CD8-positive, alpha-beta memory T cell (primary cell): Measurements from ENCODE around the gene PLPP2. TPM values are rescaled to one million over a fixed set of nuclear protein-coding genes. Genes with fewer than 3 reads are reported as not detected.

Experiments
- CTCF ChIA-PET: fragments of 350-600 bp; sonication (Branson Sonifier 250); formaldehyde crosslinking; loops from one replicate; lab custom pipeline; 2021; ENCODE audit warnings: antibody characterized with exemption; lab: Charles Lee
- POLR2A ChIA-PET: fragments of 350-600 bp; sonication (Branson Sonifier 250); formaldehyde crosslinking; loops from one replicate; lab custom pipeline; 2021; ENCODE audit warnings: antibody characterized with exemption; lab: Charles Lee
- DNase-seq, 5 donors: peaks; one replicate each; pipeline versions ENCODE4 v3.0.0 to v3.0.0-alpha.2; 2020 to 2022; ENCODE audit warnings: mixed read lengths in 1 of 5
- H3K27ac ChIP-seq: one replicate; pipeline ENCODE4 v1.7.0; 2013; ENCODE audit warnings: low read depth, mild to moderate bottlenecking, low read length, moderate library complexity
- H3K27me3 ChIP-seq: 2 replicates; pipeline ENCODE4 v1.7.0; 2013; ENCODE audit warnings: low read length, mild to moderate bottlenecking; ENCODE audit not compliant: insufficient read depth, poor library complexity, severe bottlenecking
- H3K36me3 ChIP-seq: 2 replicates; pipeline ENCODE4 v1.7.0; 2013; ENCODE audit warnings: mild to moderate bottlenecking, low read length, moderate library complexity; ENCODE audit not compliant: insufficient read depth
- H3K4me1 ChIP-seq: 2 replicates; pipeline ENCODE4 v1.7.0; 2013; ENCODE audit warnings: mild to moderate bottlenecking, low read length, moderate library complexity; ENCODE audit not compliant: insufficient read depth
- H3K4me3 ChIP-seq: 2 replicates; pipeline ENCODE4 v1.7.0; 2013; ENCODE audit warnings: mild to moderate bottlenecking, low read length
- H3K9me3 ChIP-seq: 2 replicates; pipeline ENCODE4 v1.7.0; 2013; ENCODE audit warnings: mild to moderate bottlenecking, low read length
- H3K27ac Mint-ChIP-seq, 8 donors: one replicate each; pipeline ENCODE4 v1.8.0; 2020 to 2021; ENCODE audit warnings: mixed read lengths in 8 of 8, mild to moderate bottlenecking in 6 of 8, inconsistent platforms in 3 of 8, moderate library complexity in 3 of 8
- H3K27me3 Mint-ChIP-seq, 2 donors: one replicate each; pipeline ENCODE4 v1.8.0; 2020 to 2021; ENCODE audit warnings: mixed read lengths in 2 of 2, mild to moderate bottlenecking in 1 of 2, moderate library complexity in 1 of 2
- H3K36me3 Mint-ChIP-seq, 3 donors: one replicate each; pipeline ENCODE4 v1.8.0; 2020 to 2021; ENCODE audit warnings: mixed read lengths in 3 of 3, inconsistent platforms in 1 of 3, mild to moderate bottlenecking in 1 of 3
- H3K4me1 Mint-ChIP-seq, 3 donors: one replicate each; pipeline ENCODE4 v1.8.0; 2020 to 2021; ENCODE audit warnings: mixed read lengths in 3 of 3, inconsistent platforms in 1 of 3, mild to moderate bottlenecking in 1 of 3
- H3K4me3 Mint-ChIP-seq, 7 donors: one replicate each; pipeline ENCODE4 v1.8.0; 2020 to 2021; ENCODE audit warnings: mixed read lengths in 7 of 7, mild to moderate bottlenecking in 6 of 7, moderate library complexity in 4 of 7, inconsistent platforms in 2 of 7
- H3K9me3 Mint-ChIP-seq, 5 donors: one replicate each; pipeline ENCODE4 v1.8.0; 2020 to 2022; ENCODE audit warnings: mixed read lengths in 5 of 5, mild to moderate bottlenecking in 3 of 5, moderate library complexity in 2 of 5, inconsistent platforms in 1 of 5
- polyA plus RNA-seq: library from polyadenylated mRNA; unstranded; fragments of 300-500 nt; fragmentation: Illumina TruSeq; gene quantifications from one replicate; pipeline ENCODE4 v1.2.3, GENCODE V29; 2021
- total RNA-seq, 2 experiments: library from RNA; stranded (reverse); gene quantifications; one replicate each; pipeline ENCODE4 v1.2.3, GENCODE V29; 2021

The PLPP2 gene
- total RNA-seq (not detected), polyA plus RNA-seq (2.3 TPM)

DNA sequence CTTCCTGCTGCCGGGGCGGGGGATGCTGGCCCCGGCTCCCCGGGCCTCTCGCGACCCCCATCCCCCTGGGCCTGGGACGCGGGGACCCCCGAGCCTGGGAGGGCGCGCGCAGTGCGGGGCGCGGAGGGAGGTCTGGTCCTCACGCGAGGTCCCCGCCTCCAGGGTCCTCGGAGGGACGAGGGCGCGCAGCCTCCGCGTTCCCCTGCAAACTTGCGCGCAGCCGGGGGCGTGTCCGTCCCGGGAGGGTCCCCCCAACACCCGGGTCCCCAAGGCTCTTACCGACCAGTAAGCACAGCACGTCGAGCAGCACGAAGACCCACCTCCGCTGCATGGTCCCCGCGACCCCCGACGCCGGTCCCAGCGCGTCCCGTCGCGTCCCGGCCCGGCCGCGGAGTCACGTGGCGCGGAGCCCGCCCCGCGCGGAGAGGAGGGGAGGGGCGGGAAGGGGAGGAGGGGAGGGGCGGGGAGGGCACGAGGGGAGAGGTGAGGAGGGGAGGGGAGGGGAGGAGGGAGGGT, at the start of gene PLPP2:
TSS of gene PLPP2 (minus strand) at position 398 of the 516 bp plus-strand sequence. CDS start at position 331, 67 bp downstream.
- peak in 1 of 5 donors; percentile 25 for DNase-seq
- peaks cover 13% of the 10 kb centered on the region for H3K27me3 ChIP-seq
- ChIA-PET CTCF (no interaction called here), POLR2A (no interaction called here)
- Mint-ChIP-seq H3K27me3 (peaks cover 38 to 72% of the 10 kb centered on the region in 2 donors), H3K9me3 (no peaks in the 10 kb centered on the region), H3K36me3 (peaks cover 0 to 3% (median 0%) of the 10 kb centered on the region in 3 donors), H3K4me3 (peak within 1 kb of the TSS; percentile 41 to 92 (median 71)), H3K27ac (peak within 1 kb of the TSS in 4 of 8 donors; percentile 79 to 96 (median 86)), H3K4me1 (peaks cover 16 to 19% (median 19%) of the 10 kb centered on the region in 3 donors)
- H3K9me3 ChIP-seq = no peaks in the 10 kb centered on the region
- no peaks in the 10 kb centered on the region for H3K36me3 ChIP-seq
- no peak within 1 kb of the TSS for H3K27ac ChIP-seq
- H3K4me1 ChIP-seq = peaks cover 9% of the 10 kb centered on the region
- H3K4me3 ChIP-seq = no peak within 1 kb of the TSS

DNA sequence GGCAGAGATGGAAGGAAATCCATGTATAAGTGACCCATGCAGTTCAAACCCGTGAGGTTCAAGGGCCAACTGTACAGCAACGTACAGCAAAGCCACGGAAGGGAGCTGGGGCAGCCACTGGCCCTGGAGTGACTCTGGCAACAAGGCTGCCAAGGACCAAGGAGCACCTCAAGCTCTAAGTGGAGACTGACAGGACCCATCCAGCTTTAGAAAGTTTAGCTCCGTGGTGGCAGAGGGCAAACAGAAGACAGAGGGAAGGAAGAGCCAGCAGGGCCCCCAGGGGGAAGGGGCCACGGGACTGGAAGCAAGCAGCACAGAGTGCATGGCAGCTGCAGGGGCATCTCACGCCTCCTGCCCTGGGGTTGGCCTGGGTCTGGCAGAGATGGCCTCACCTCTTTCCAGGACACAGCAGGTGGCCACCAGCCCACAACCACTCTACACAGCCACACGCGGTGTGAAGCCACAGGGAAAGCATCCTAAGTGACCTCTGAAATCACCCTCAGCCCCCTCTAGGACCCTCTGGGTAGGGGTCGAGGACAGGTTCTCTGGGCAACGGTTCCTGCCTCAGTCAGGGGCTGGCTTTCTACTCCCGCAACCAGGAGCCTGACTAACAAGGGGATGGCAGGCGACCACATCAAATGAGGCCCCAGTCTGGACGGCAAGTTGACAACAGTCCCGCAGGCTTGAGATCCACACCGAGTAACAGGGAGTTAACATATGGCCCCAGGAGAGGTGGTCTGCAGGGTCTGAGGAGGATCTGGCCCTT, 49.6 kb upstream of the PLPP2 start:
- Histone ChIP-seq H3K4me3 (no peak overlapping the region), H3K27ac (no peak overlapping the region), H3K9me3 (no peaks in the 10 kb centered on the region), H3K4me1 (peaks cover 26% of the 10 kb centered on the region), H3K36me3 (no peaks in the 10 kb centered on the region), H3K27me3 (no peaks in the 10 kb centered on the region)
- Mint-ChIP-seq H3K4me3 (peak overlapping the region in 5 of 7 donors; percentile 6 to 73 (median 39)), H3K27ac (peak overlapping the region in 6 of 8 donors; percentile 17 to 92 (median 59)), H3K4me1 (peaks cover 59 to 78% (median 74%) of the 10 kb centered on the region in 3 donors), H3K9me3 (no peaks in the 10 kb centered on the region), H3K27me3 (peaks cover 0 to 4% of the 10 kb centered on the region in 2 donors), H3K36me3 (peaks cover 0 to 23% (median 10%) of the 10 kb centered on the region in 3 donors)
- DNase-seq = no peak
- ChIA-PET CTCF (no interaction called here), POLR2A (no interaction called here)

DNA sequence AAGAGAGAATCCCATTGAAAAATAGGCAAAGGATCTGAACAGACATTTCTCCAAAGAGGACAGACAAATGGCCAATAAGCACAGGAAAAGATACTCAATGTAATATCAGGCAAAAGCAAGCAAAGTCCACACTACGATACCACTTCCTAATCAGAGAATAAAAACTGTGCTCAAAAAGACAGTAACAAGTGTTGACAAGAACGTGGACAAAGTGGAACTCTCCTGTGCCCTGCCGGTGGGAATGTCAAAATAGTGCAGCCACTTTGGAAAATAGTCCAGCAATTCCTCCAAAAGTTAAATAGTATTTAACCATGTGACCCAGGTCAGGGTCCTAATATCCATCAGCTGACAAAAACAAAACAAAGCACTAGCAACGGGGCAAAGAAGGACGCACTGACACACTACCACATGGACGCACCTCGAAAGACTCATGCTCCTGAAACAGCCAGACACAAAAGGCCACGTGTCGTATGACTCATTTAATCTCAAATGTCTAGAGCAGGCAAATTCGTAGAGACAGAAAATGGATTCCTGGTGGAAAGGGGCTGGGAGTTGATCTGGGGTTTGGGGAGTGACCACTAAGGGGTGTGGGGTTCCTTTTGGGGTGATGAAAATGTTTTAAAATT, 48.2 kb upstream of the PLPP2 start:
- Histone ChIP-seq H3K9me3 (no peaks in the 10 kb centered on the region), H3K27ac (no peak overlapping the region), H3K27me3 (no peaks in the 10 kb centered on the region), H3K36me3 (no peaks in the 10 kb centered on the region), H3K4me3 (no peak overlapping the region), H3K4me1 (peaks cover 18% of the 10 kb centered on the region)
- ChIA-PET CTCF (no interaction called here), POLR2A (no interaction called here)
- Mint-ChIP-seq H3K27me3 (no peaks in the 10 kb centered on the region), H3K36me3 (peaks cover 0 to 32% (median 10%) of the 10 kb centered on the region in 3 donors), H3K27ac (peak overlapping the region in 4 of 8 donors; percentile 17 to 54 (median 38)), H3K4me1 (peaks cover 56 to 74% (median 65%) of the 10 kb centered on the region in 3 donors), H3K4me3 (peak overlapping the region in 1 of 7 donors; percentile 24), H3K9me3 (no peaks in the 10 kb centered on the region)
- no peak for DNase-seq

DNA sequence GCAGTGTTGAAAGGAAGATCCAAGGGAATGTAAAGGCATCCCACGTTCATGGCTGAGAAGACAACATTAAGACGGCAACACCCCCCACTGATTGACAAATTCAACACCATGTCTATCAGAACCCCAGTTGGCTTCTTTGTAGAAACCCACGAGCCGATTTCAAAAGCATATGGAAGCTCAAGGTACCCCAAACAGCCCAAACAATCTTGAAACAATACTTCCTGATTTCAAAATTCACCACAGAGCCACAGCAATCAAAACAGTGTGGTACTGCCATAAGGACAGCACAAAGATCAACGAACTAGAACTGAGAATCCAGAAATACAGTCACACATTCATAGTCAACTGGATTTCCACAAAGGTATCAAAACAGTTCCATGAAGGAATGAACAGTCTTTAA, 47.2 kb upstream of the PLPP2 start:
- H3K36me3 Mint-ChIP-seq = peaks cover 0 to 32% (median 10%) of the 10 kb centered on the region in 3 donors
- peaks cover 50 to 69% (median 59%) of the 10 kb centered on the region in 3 donors for H3K4me1 Mint-ChIP-seq
- Histone ChIP-seq H3K27ac (no peak overlapping the region), H3K4me1 (peaks cover 13% of the 10 kb centered on the region), H3K4me3 (no peak overlapping the region), H3K9me3 (no peaks in the 10 kb centered on the region), H3K27me3 (no peaks in the 10 kb centered on the region), H3K36me3 (no peaks in the 10 kb centered on the region)
- no peaks in the 10 kb centered on the region for H3K9me3 Mint-ChIP-seq
- H3K27ac Mint-ChIP-seq = peak overlapping the region in 3 of 8 donors; percentile 7 to 58 (median 17)
- H3K4me3 Mint-ChIP-seq = peak overlapping the region in 1 of 7 donors; percentile 3
- POLR2A ChIA-PET = no interaction called here
- no peak for DNase-seq
- CTCF ChIA-PET = no interaction called here
- H3K27me3 Mint-ChIP-seq = no peaks in the 10 kb centered on the region

DNA sequence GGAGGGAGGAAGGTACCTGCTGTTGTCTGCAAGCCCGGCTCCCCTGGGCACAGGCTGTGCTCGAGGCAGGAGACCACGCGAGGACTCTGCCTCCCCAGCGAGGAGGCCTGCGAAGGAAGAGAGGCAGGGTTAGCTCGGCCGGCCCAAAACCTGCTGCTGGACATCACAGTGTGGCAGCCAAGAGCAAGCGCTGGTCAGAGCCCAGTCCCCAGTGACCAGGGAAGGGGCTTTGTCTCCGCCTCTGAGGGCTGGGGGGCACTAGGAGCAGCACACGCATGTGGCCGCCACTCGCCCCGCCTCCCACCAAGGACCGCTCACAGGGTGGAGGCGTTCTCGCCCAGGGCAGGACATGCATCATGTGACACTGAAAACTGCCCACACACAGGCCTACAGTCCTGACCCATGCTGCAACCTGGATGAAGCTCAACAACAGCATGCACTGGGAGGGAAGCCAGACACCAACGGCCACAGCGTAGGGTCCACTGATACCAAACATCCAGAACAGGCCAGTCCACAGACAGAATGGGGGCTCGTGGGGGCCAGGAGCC, 44.9 kb upstream of the PLPP2 start:
- ChIA-PET CTCF (no interaction called here), POLR2A (no interaction called here)
- Mint-ChIP-seq H3K27ac (peak overlapping the region in 1 of 8 donors; percentile 35), H3K27me3 (no peaks in the 10 kb centered on the region), H3K4me3 (no peak overlapping the region), H3K9me3 (no peaks in the 10 kb centered on the region), H3K4me1 (peaks cover 29 to 46% (median 37%) of the 10 kb centered on the region in 3 donors), H3K36me3 (peaks cover 2 to 35% (median 10%) of the 10 kb centered on the region in 3 donors)
- no peaks in the 10 kb centered on the region for H3K27me3 ChIP-seq
- no peak overlapping the region for H3K27ac ChIP-seq
- no peaks in the 10 kb centered on the region for H3K4me1 ChIP-seq
- no peak overlapping the region for H3K4me3 ChIP-seq
- no peaks in the 10 kb centered on the region for H3K36me3 ChIP-seq
- no peak for DNase-seq
- H3K9me3 ChIP-seq = no peaks in the 10 kb centered on the region

DNA sequence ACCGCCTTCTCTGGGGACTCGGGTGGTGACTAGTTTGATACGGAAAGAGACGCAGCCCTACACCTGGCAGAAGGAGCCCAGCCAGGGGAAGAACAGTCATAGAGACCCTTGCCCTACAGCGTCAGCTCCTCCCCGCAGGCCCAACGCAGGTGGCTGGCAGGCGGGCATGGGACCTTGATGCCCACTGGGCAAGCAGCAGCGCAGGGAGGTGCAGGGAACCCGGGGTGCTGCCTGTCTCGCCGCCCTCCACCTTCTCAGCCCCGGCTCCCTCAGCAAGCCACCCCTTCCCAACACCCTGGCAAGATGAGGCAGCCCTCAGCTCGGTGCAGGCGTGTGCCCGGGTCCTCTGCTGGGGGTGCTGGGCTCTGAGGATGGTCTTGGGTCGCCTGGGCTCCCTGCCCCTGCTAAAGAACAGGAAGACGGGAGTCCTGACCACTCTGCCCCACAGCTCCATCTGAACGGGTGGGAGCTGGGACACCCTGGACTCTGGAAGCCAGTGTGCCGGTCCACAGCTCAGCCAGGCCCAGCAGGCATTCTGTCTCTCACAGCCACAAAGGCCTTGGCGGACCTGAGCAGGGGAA, 44.4 kb upstream of the PLPP2 start:
- no peak for DNase-seq
- Histone ChIP-seq H3K36me3 (peaks cover 5% of the 10 kb centered on the region), H3K9me3 (no peaks in the 10 kb centered on the region), H3K27me3 (no peaks in the 10 kb centered on the region), H3K4me3 (no peak overlapping the region), H3K4me1 (no peaks in the 10 kb centered on the region), H3K27ac (no peak overlapping the region)
- peaks cover 27 to 40% (median 32%) of the 10 kb centered on the region in 3 donors for H3K4me1 Mint-ChIP-seq
- H3K27ac Mint-ChIP-seq = peak overlapping the region in 1 of 8 donors; percentile 61
- no peaks in the 10 kb centered on the region for H3K27me3 Mint-ChIP-seq
- POLR2A ChIA-PET = no interaction called here
- CTCF ChIA-PET = interaction anchor here (1.0 kb wide), 1 partner anchor 8 kb away, joined by 3 read pairs; no protein-coding TSS in a partner anchor
- H3K4me3 Mint-ChIP-seq = no peak overlapping the region
- H3K9me3 Mint-ChIP-seq = peaks cover 0 to 3% (median 0%) of the 10 kb centered on the region in 5 donors
- H3K36me3 Mint-ChIP-seq = peaks cover 8 to 39% (median 12%) of the 10 kb centered on the region in 3 donors

DNA sequence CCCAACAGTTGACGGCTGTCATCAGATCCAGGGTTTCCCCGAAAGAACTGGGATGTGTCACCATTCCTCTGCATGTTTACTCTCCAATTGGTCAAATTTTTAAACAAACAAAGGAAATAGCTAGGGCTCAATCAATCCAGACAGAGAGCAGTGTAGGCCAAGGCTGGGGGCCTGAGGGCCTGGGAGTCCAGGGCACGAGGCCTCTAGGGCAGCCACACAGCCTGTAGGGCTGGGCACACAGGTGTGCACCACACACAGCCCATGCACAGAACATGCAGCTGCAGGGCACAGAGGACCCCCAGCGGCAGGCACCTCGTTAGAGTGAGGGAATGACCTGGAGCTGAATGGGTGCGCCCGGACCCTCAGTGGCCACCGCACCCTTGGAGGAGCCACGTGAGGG, 43.9 kb upstream of the PLPP2 start:
- no peaks in the 10 kb centered on the region for H3K9me3 ChIP-seq
- H3K36me3 Mint-ChIP-seq = peaks cover 10 to 41% (median 10%) of the 10 kb centered on the region in 3 donors
- no peak overlapping the region for H3K4me3 ChIP-seq
- no peaks in the 10 kb centered on the region for H3K4me1 ChIP-seq
- no peak overlapping the region for H3K27ac ChIP-seq
- H3K4me3 Mint-ChIP-seq = no peak overlapping the region
- H3K27ac Mint-ChIP-seq = no peak overlapping the region
- no peaks in the 10 kb centered on the region for H3K27me3 ChIP-seq
- peaks cover 22 to 35% (median 27%) of the 10 kb centered on the region in 3 donors for H3K4me1 Mint-ChIP-seq
- DNase-seq = no peak
- no peaks in the 10 kb centered on the region for H3K27me3 Mint-ChIP-seq
- H3K9me3 Mint-ChIP-seq = peaks cover 0 to 4% (median 0%) of the 10 kb centered on the region in 5 donors
- peaks cover 6% of the 10 kb centered on the region for H3K36me3 ChIP-seq
- ChIA-PET POLR2A (no interaction called here), CTCF (interaction anchor here (1.0 kb wide), 1 partner anchor 9 kb away, joined by 3 read pairs; no protein-coding TSS in a partner anchor)
